Neuronal stem cell (in vitro differentiated cells): Measurements from ENCODE around the gene FGF8.
A peak's percentile ranks its signal among the peaks of the same experiment; 100 is the strongest.

Experiments used
- DNase-seq: peaks from one replicate; pipeline ENCODE4 v3.0.0-alpha.2; 2013; ENCODE audit warnings: low spot score
- H2AFZ ChIP-seq: one replicate; pipeline ENCODE4 v1.6.1; 2013; ENCODE audit warnings: mild to moderate bottlenecking, low read length, inconsistent platforms
- H2AK5ac ChIP-seq: 2 replicates; pipeline ENCODE4 v1.6.1; 2013; ENCODE audit warnings: low read depth, mild to moderate bottlenecking, inconsistent platforms, low read length, moderate library complexity, mixed read lengths
- H2BK120ac ChIP-seq: 2 replicates; pipeline ENCODE4 v1.6.1; 2013; ENCODE audit warnings: low read depth, mild to moderate bottlenecking, inconsistent platforms, low read length, moderate library complexity, mixed read lengths
- H2BK12ac ChIP-seq: one replicate; pipeline ENCODE4 v1.6.1; 2013; ENCODE audit warnings: low read length, inconsistent platforms
- H2BK15ac ChIP-seq: 2 replicates; pipeline ENCODE4 v1.6.1; 2013; ENCODE audit warnings: mild to moderate bottlenecking, low read length, inconsistent platforms, mixed read lengths
- H2BK5ac ChIP-seq: one replicate; pipeline ENCODE4 v1.6.1; 2013; ENCODE audit warnings: inconsistent platforms, mild to moderate bottlenecking, low read length, moderate library complexity
- H3K14ac ChIP-seq: one replicate; pipeline ENCODE4 v1.6.1; 2013; ENCODE audit warnings: low read length, inconsistent platforms
- H3K18ac ChIP-seq: 2 replicates; pipeline ENCODE4 v1.6.1; 2013; ENCODE audit warnings: low read length, inconsistent platforms
- H3K23ac ChIP-seq: 2 replicates; pipeline ENCODE4 v1.6.1; 2013; ENCODE audit warnings: low read depth, mild to moderate bottlenecking, mixed read lengths, low read length, inconsistent platforms; ENCODE audit not compliant: poor library complexity
- H3K27ac ChIP-seq: replicated peaks from 3 replicates; pipeline ENCODE4 v1.5.1; 2013; ENCODE audit warnings: low read length, inconsistent platforms
- H3K27me3 ChIP-seq, 3 experiments: 2 replicates each; pipeline ENCODE4 v1.6.1; 2013; ENCODE audit warnings: low read length in 3 of 3, mild to moderate bottlenecking in 2 of 3, inconsistent platforms in 1 of 3, low read depth in 1 of 3, mixed read lengths in 1 of 3, moderate library complexity in 1 of 3; ENCODE audit not compliant: control insufficient read depth in 3 of 3, insufficient read depth in 3 of 3
- H3K36me3 ChIP-seq, 2 donors: replicated peaks in 1 of 2; 2 replicates each; pipeline ENCODE4 v1.6.1; 2013; ENCODE audit warnings: low read length in 2 of 2; ENCODE audit not compliant: control insufficient read depth in 2 of 2, insufficient read depth in 2 of 2
- H3K4ac ChIP-seq: 2 replicates; pipeline ENCODE4 v1.6.1; 2013; ENCODE audit warnings: inconsistent platforms, mild to moderate bottlenecking, low read length, moderate library complexity
- H3K4me1 ChIP-seq, 2 donors: 1 replicate in 1 of 2; 2 replicates in 1 of 2; pipeline ENCODE4 v1.6.1; 2013; ENCODE audit warnings: low read length in 2 of 2, low read depth in 1 of 2; ENCODE audit not compliant: control insufficient read depth in 2 of 2, insufficient read depth in 1 of 2
- H3K4me2 ChIP-seq: one replicate; pipeline ENCODE4 v1.6.1; 2013; ENCODE audit warnings: mild to moderate bottlenecking, low read length, inconsistent platforms; ENCODE audit not compliant: insufficient read depth, poor library complexity, severe bottlenecking
- H3K4me3 ChIP-seq, 2 donors: 2 replicates each; pipeline ENCODE4 v1.5.1; 2013; ENCODE audit warnings: low read length in 2 of 2, mild to moderate bottlenecking in 2 of 2, inconsistent platforms in 1 of 2, moderate library complexity in 1 of 2
- H3K79me1 ChIP-seq: one replicate; pipeline ENCODE4 v1.6.1; 2013; ENCODE audit warnings: low read depth, mild to moderate bottlenecking, inconsistent platforms, low read length, moderate library complexity
- H3K9ac ChIP-seq: one replicate; pipeline ENCODE4 v1.6.1; 2013; ENCODE audit warnings: mild to moderate bottlenecking, low read depth, low read length, inconsistent platforms; ENCODE audit not compliant: poor library complexity
- H3K9me3 ChIP-seq, 2 donors: replicated peaks in 1 of 2; 2 replicates each; pipeline versions ENCODE3 to v1.6.1; 2013; ENCODE audit warnings: low read length in 2 of 2, mild to moderate bottlenecking in 2 of 2, inconsistent platforms in 1 of 2, low read depth in 1 of 2, mixed read lengths in 1 of 2, moderate library complexity in 1 of 2; ENCODE audit not compliant: control insufficient read depth in 2 of 2, insufficient read depth in 1 of 2
- H4K8ac ChIP-seq: one replicate; pipeline ENCODE4 v1.6.1; 2013; ENCODE audit warnings: low read depth, mild to moderate bottlenecking, inconsistent platforms, low read length, moderate library complexity
- H4K91ac ChIP-seq: one replicate; pipeline ENCODE4 v1.6.1; 2013; ENCODE audit warnings: low read length, low read depth, mild to moderate bottlenecking, inconsistent platforms; ENCODE audit not compliant: poor library complexity
- WGBS, 2 donors: extraction: QIAGEN DNeasy Blood & Tissue Kit; methylation state at CpG; one replicate each; pipeline ENCODE4 v1.1.7; 2013; ENCODE audit warnings: missing lambda C conversion rate in 2 of 2, mixed read lengths in 1 of 2; ENCODE audit not compliant: insufficient read length in 2 of 2, insufficient replicate concordance in 1 of 2; ENCODE audit errors: extremely low coverage in 2 of 2; 5-methylcytosine and 5-hydroxymethylcytosine counted together

FGF8 gene

GRCh38 chr10:101761226-101761625 is 14.7 kb downstream of the FGF8 start:
- H3K27me3 ChIP-seq = peaks cover 0 to 92% (median 0%) of the 10 kb centered on the region in 3 experiments
- H3K4me2 ChIP-seq = no peak overlapping the region
- no peak overlapping the region for H2BK120ac ChIP-seq
- H3K4ac ChIP-seq = no peak overlapping the region
- H4K91ac ChIP-seq = no peak overlapping the region
- no peaks in the 10 kb centered on the region for H3K36me3 ChIP-seq
- no peak overlapping the region for H3K4me3 ChIP-seq
- DNase-seq = no peak
- no peak overlapping the region for H2BK12ac ChIP-seq
- peak overlapping the region; percentile 63 for H3K18ac ChIP-seq
- WGBS, 2 donors = no CpG with 5 or more reads among the region's 9 CpGs
- peak overlapping the region; percentile 68 for H2BK5ac ChIP-seq
- H3K14ac ChIP-seq = no peak overlapping the region
- no peaks in the 10 kb centered on the region for H3K9me3 ChIP-seq
- H3K9ac ChIP-seq = no peak overlapping the region
- no peak overlapping the region for H2AFZ ChIP-seq
- H3K4me1 ChIP-seq = peaks cover 0 to 17% of the 10 kb centered on the region in 2 donors
- H2AK5ac ChIP-seq = peak overlapping the region; percentile 88
- no peak overlapping the region for H3K27ac ChIP-seq
- peak overlapping the region; percentile 22 for H2BK15ac ChIP-seq
- peak overlapping the region; percentile 40 for H3K23ac ChIP-seq
- H4K8ac ChIP-seq = no peak overlapping the region
- no peaks in the 10 kb centered on the region for H3K79me1 ChIP-seq

- Histone ChIP-seq H2BK120ac (no peak overlapping the region), H3K4ac (no peak overlapping the region), H2AK5ac (no peak overlapping the region), H2BK12ac (peak overlapping the region; percentile 80), H4K8ac (no peak overlapping the region), H3K4me3 (no peak overlapping the region), H3K27ac (no peak overlapping the region), H3K9ac (no peak overlapping the region), H3K9me3 (no peaks in the 10 kb centered on the region), H3K27me3 (peaks cover 0 to 90% (median 0%) of the 10 kb centered on the region in 3 experiments), H3K23ac (no peak overlapping the region), H3K18ac (no peak overlapping the region), H4K91ac (no peak overlapping the region), H3K4me2 (no peak overlapping the region), H3K14ac (no peak overlapping the region), H3K4me1 (peaks cover 0 to 17% of the 10 kb centered on the region in 2 donors), H3K79me1 (no peaks in the 10 kb centered on the region), H3K36me3 (no peaks in the 10 kb centered on the region), H2BK5ac (peak overlapping the region; percentile 68), H2BK15ac (peak overlapping the region; percentile 8), H2AFZ (no peak overlapping the region)
- DNase-seq = no peak
- no CpG with 5 or more reads among the region's 3 CpGs for WGBS, 2 donors
Measured at GRCh38 chr10:101760510-101760909, 15.4 kb downstream of the FGF8 start.

GRCh38 chr10:101759309-101760247 is 16.3 kb downstream of the FGF8 start:
- Histone ChIP-seq H3K23ac (no peak overlapping the region), H3K4me3 (no peak overlapping the region), H3K18ac (peak overlapping the region; percentile 89), H2BK120ac (peak overlapping the region; percentile 49), H2BK15ac (peak overlapping the region; percentile 66), H4K8ac (no peak overlapping the region), H3K36me3 (no peaks in the 10 kb centered on the region), H3K27me3 (peaks cover 0 to 87% (median 0%) of the 10 kb centered on the region in 3 experiments), H4K91ac (no peak overlapping the region), H3K4me1 (peaks cover 0 to 17% of the 10 kb centered on the region in 2 donors), H3K79me1 (no peaks in the 10 kb centered on the region), H3K4me2 (no peak overlapping the region), H2AK5ac (peak overlapping the region; percentile 16), H2AFZ (no peak overlapping the region), H3K9me3 (no peaks in the 10 kb centered on the region), H3K4ac (no peak overlapping the region), H2BK12ac (no peak overlapping the region), H3K27ac (no peak overlapping the region), H3K9ac (no peak overlapping the region), H2BK5ac (peak overlapping the region; percentile 90), H3K14ac (no peak overlapping the region)
- no peak for DNase-seq
- no CpG with 5 or more reads among the region's 12 CpGs for WGBS, 2 donors

GRCh38 chr10:101758858-101759257 is 17.1 kb downstream of the FGF8 start:
- no CpG with 5 or more reads among the region's 2 CpGs for WGBS, 2 donors
- H2BK12ac ChIP-seq = no peak overlapping the region
- H3K4ac ChIP-seq = no peak overlapping the region
- no peak overlapping the region for H3K9ac ChIP-seq
- H3K14ac ChIP-seq = no peak overlapping the region
- H3K9me3 ChIP-seq = no peaks in the 10 kb centered on the region
- H3K27ac ChIP-seq = no peak overlapping the region
- peak overlapping the region; percentile 89 for H3K18ac ChIP-seq
- no peaks in the 10 kb centered on the region for H3K79me1 ChIP-seq
- H4K8ac ChIP-seq = no peak overlapping the region
- H3K23ac ChIP-seq = no peak overlapping the region
- no peak overlapping the region for H4K91ac ChIP-seq
- no peak overlapping the region for H3K4me3 ChIP-seq
- H3K27me3 ChIP-seq = peaks cover 0 to 91% (median 0%) of the 10 kb centered on the region in 3 experiments
- H2BK15ac ChIP-seq = no peak overlapping the region
- H3K4me2 ChIP-seq = no peak overlapping the region
- DNase-seq = no peak
- no peak overlapping the region for H2AFZ ChIP-seq
- H3K4me1 ChIP-seq = peaks cover 0 to 17% of the 10 kb centered on the region in 2 donors
- peak overlapping the region; percentile 16 for H2AK5ac ChIP-seq
- no peak overlapping the region for H2BK120ac ChIP-seq
- H2BK5ac ChIP-seq = no peak overlapping the region
- no peaks in the 10 kb centered on the region for H3K36me3 ChIP-seq
